Muscle layer of colon (tissue), 2 donors: ENCODE results near the gene CSK.
"Not testable (repeated sequence)": the region's sequence is repeated elsewhere in the genome, so short reads cannot be mapped to it uniquely, and the experiment has no call there.

Experiments
- H3K27ac ChIP-seq: one replicate; pipeline ENCODE4 v1.7.0; 2013; ENCODE audit warnings: low read depth, mild to moderate bottlenecking, low read length, moderate library complexity
- H3K27me3 ChIP-seq, 2 donors: one replicate each; pipeline ENCODE4 v1.7.0; 2013; ENCODE audit warnings: low read length in 2 of 2, mild to moderate bottlenecking in 2 of 2; ENCODE audit not compliant: insufficient read depth in 2 of 2, control insufficient read depth in 1 of 2
- H3K36me3 ChIP-seq: one replicate; pipeline ENCODE4 v1.7.0; 2013; ENCODE audit warnings: mild to moderate bottlenecking, low read length; ENCODE audit not compliant: insufficient read depth
- H3K4me1 ChIP-seq: one replicate; pipeline ENCODE4 v1.7.0; 2013; ENCODE audit warnings: mild to moderate bottlenecking, low read length; ENCODE audit not compliant: insufficient read depth
- H3K4me3 ChIP-seq, 2 donors: one replicate each; pipeline ENCODE4 v1.7.0; 2013; ENCODE audit warnings: low read length in 2 of 2, low read depth in 1 of 2, mild to moderate bottlenecking in 1 of 2, moderate library complexity in 1 of 2
- H3K9ac ChIP-seq: one replicate; pipeline ENCODE4 v1.7.0; 2013; ENCODE audit warnings: low read length
- H3K9me3 ChIP-seq: one replicate; pipeline ENCODE4 v1.7.0; 2013; ENCODE audit warnings: mild to moderate bottlenecking, low read length
- donor health status: abdominal sarcoma.
- donor health status: Adenocarcinoma of cecum.

The CSK gene

DNA sequence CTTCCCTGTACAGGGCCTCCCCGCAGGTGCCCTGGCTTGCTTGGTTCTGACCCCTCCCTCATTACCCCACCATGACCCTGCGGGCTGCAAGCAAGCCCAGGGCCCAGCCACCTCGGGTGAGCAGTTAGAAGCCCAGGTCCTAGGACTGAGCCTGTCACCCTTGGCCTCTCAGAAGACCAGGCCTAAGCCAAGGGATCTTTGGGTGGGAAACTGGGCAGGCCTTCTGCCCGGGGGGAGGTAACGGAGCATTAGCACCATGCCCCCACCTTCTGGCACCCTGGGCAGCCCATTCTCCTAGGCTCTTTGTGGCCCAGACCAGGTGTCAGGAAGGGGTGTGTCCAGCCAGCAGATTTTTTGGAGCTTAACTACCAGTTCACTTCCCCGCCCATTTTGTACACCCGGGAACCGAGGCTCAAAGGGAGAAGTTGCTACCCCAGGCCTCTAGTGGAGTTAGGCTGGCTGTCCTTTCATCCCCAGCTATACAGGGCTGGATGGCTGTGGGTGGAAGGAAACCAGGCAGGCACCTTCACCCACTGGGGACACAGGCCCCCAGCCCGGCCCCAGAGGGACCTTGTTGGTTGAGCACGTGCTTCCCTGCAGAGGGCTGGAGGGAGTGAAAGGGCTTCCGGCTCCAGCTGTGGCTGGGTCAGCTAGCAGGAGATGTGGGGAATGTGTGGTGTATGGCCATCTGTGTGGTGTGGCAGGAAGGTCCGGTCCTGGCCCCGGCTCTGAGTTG lies 1.4 kb downstream of the CSK start:
- Histone ChIP-seq H3K9me3 (no peaks in the 10 kb centered on the region), H3K9ac (peak overlapping the region; percentile 78), H3K4me3 (peak overlapping the region; percentile 79 to 94), H3K27ac (peak overlapping the region; percentile 81), H3K36me3 (no peaks in the 10 kb centered on the region), H3K27me3 (no peaks in the 10 kb centered on the region), H3K4me1 (peaks cover 60% of the 10 kb centered on the region)

GRCh38 chr15:74783808-74784175 lies 1.9 kb downstream of the CSK start:
- Histone ChIP-seq H3K9ac (peak overlapping the region; percentile 78), H3K4me3 (peak overlapping the region; percentile 15 to 94), H3K4me1 (peaks cover 66% of the 10 kb centered on the region), H3K9me3 (no peaks in the 10 kb centered on the region), H3K36me3 (no peaks in the 10 kb centered on the region), H3K27me3 (no peaks in the 10 kb centered on the region), H3K27ac (peak overlapping the region; percentile 81)

- peaks cover 74% of the 10 kb centered on the region for H3K4me1 ChIP-seq
- H3K27ac ChIP-seq = no peak overlapping the region
- no peak overlapping the region for H3K4me3 ChIP-seq
- no peaks in the 10 kb centered on the region for H3K36me3 ChIP-seq
- no peaks in the 10 kb centered on the region for H3K27me3 ChIP-seq
- H3K9me3 ChIP-seq = no peaks in the 10 kb centered on the region
- no peak overlapping the region for H3K9ac ChIP-seq
Measured at GRCh38 chr15:74784426-74785193, 2.7 kb downstream of the CSK start.

- no peak overlapping the region for H3K4me3 ChIP-seq
- H3K9ac ChIP-seq = no peak overlapping the region
- no peak overlapping the region for H3K27ac ChIP-seq
- no peaks in the 10 kb centered on the region for H3K27me3 ChIP-seq
- H3K9me3 ChIP-seq = no peaks in the 10 kb centered on the region
- no peaks in the 10 kb centered on the region for H3K36me3 ChIP-seq
- peaks cover 82% of the 10 kb centered on the region for H3K4me1 ChIP-seq
Measured at GRCh38 chr15:74785194-74786032, 3.5 kb downstream of the CSK start.

DNA sequence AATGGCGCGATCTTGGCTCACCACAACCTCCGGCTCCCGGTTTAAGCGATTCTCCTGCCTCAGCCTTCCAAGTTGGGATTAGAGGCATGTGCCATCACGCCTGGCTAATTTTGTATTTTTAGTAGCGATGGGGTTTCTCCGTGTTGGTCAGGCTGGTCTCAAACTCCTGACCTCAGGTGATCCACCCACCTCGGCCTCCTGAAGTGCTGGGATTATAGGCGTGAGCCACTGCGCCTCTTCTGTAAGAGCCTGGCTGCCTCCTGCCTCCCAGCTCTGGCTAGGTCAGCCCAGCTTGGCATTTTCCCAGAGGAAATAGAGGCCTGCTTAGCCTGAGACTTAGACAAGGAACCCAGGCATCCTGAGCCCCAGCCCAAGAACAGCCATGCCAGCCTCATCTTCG lies 4.2 kb downstream of the CSK start:
- not testable (repeated sequence) for H3K27ac ChIP-seq, H3K9ac ChIP-seq, H3K4me3 ChIP-seq, H3K27me3 ChIP-seq, H3K36me3 ChIP-seq, H3K9me3 ChIP-seq
- peaks cover 81% of the 10 kb centered on the region for H3K4me1 ChIP-seq

DNA sequence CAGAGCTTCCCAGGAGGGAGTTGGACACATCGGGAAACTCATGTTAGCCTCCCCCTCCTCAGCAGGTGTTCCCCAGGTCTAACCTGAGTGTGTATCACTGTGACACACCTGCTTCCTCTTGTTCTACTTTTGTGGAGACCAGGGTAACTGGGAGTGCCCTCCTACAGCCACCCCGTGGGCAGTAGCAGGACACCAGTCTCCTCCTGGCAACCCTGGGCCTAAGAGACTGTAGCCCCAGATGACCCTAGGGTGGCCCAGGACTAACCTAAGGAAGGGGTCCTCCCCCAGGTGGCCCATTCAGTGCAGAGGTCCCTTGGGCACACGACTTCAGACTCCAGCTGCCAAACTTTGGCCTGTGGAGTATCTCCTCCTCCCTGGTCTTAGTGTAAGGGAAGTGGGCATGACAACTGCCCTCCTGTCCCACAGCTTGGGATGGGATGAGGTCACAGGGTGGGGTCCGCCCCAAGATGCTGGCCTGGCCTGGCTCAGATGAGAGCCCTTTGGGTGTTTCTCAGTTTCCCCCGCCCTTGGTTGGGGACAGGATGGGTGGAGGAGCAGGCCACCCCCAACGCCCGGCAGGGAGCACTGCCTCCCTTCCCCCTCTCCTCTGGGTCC lies 4.8 kb downstream of the CSK start:
- no peak overlapping the region for H3K27ac ChIP-seq
- H3K4me1 ChIP-seq = peaks cover 75% of the 10 kb centered on the region
- H3K27me3 ChIP-seq = no peaks in the 10 kb centered on the region
- no peak overlapping the region for H3K9ac ChIP-seq
- H3K4me3 ChIP-seq = no peak overlapping the region
- H3K36me3 ChIP-seq = no peaks in the 10 kb centered on the region
- no peaks in the 10 kb centered on the region for H3K9me3 ChIP-seq

DNA sequence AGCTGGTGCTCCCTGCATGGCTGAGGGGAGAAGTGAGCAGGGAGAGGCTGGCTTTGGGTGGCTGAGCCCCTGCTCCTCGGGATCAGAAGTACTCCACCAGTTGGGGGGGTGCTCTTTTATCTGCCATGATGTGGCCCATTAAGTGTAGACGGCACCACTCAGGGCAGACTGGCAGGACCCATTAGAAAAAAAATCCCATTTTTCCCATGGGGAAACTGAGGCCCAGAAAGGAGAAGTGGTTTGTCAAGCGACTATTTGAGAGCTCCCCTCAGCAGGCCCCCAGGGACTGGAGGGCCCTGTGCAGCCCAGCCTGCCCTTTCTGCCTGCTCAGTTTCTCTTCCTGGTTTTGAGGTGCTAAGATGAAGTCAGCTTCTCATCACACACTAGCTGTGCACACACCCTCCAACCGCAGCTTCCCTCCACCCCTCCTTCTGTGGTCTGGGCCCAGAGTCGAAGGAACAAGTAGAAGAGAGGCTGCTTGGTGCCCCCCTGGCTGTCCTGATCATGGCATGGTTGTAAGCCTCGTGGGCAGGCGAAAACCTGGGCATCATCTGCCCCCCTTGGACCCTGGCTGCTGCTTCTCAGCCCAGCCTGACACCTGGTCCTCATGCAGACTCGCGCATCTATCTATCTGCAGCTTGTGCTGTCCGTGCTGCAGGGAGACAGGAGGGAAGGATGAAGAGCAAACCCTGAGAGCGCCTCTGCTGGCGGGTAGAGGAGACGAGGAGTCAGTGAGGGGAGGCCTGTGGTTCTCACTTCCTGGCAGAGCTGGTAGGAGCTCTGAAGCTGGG lies 5.6 kb downstream of the CSK start:
- H3K4me1 ChIP-seq = peaks cover 74% of the 10 kb centered on the region
- H3K36me3 ChIP-seq = peaks cover 6% of the 10 kb centered on the region
- H3K9ac ChIP-seq = no peak overlapping the region
- no peak overlapping the region for H3K4me3 ChIP-seq
- no peaks in the 10 kb centered on the region for H3K9me3 ChIP-seq
- H3K27ac ChIP-seq = no peak overlapping the region
- no peaks in the 10 kb centered on the region for H3K27me3 ChIP-seq

- H3K9me3 ChIP-seq = no peaks in the 10 kb centered on the region
- H3K36me3 ChIP-seq = peaks cover 6% of the 10 kb centered on the region
- H3K4me1 ChIP-seq = peaks cover 75% of the 10 kb centered on the region
- no peaks in the 10 kb centered on the region for H3K27me3 ChIP-seq
- H3K4me3 ChIP-seq = no peak overlapping the region
- no peak overlapping the region for H3K9ac ChIP-seq
- peak overlapping the region; percentile 49 for H3K27ac ChIP-seq
Measured at GRCh38 chr15:74788042-74788682, 6.3 kb downstream of the CSK start.

- Histone ChIP-seq H3K4me1 (peaks cover 71% of the 10 kb centered on the region), H3K9ac (no peak overlapping the region), H3K4me3 (no peak overlapping the region), H3K27me3 (no peaks in the 10 kb centered on the region), H3K36me3 (peaks cover 6% of the 10 kb centered on the region), H3K27ac (peak overlapping the region; percentile 49), H3K9me3 (no peaks in the 10 kb centered on the region)
Measured at GRCh38 chr15:74788683-74789151, 6.8 kb downstream of the CSK start.

DNA sequence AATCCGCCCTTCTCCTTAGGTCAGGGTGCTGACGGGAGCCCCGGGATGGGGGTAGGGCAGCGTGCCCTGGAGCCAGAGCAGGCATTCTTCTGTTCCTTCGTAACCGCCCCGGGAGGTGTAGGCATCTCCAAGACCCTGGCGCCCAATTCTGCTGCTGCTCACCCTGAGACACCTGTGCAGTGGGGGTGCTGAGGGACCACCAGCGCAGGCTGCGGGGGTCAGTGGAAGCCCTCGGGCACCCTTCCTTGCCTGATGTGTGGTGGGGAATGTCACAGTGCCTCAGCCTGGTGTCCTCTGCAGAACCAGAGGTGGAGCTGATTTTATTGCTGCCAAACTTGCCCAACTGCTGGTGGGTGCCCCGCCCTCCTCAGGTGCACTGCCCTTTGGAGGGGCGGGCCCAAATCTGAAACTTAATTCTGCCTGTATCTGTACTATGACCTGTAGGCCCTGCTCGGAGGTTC lies 7.3 kb downstream of the CSK start:
- Histone ChIP-seq H3K27me3 (no peaks in the 10 kb centered on the region), H3K36me3 (peaks cover 6% of the 10 kb centered on the region), H3K9me3 (no peaks in the 10 kb centered on the region), H3K27ac (peak overlapping the region; percentile 49), H3K4me3 (no peak overlapping the region), H3K4me1 (peaks cover 67% of the 10 kb centered on the region), H3K9ac (no peak overlapping the region)
